WTC11 (cell line): ENCODE measurements around the gene EPHB3. TPM values are rescaled to one million over a fixed set of nuclear protein-coding genes. Genes with fewer than 3 reads are reported as not detected.

Experiments used
- ATAC-seq: fragments of 200-7000 bp; cut with Tn5 transposase; 2 replicates; pipeline ENCODE4 v1.10.0; 2021; ENCODE audit warnings: mild to moderate bottlenecking, moderate library complexity
- CTCF ChIA-PET: fragments of 300-600 bp; sonication (Branson Sonifier 250); formaldehyde crosslinking; loops from one replicate; lab custom pipeline; 2021; ENCODE audit warnings: antibody characterized with exemption; lab: Charles Lee
- POLR2A ChIA-PET: fragments of 350-600 bp; sonication (Branson Sonifier 250); formaldehyde crosslinking; loops from one replicate; lab custom pipeline; 2021; ENCODE audit warnings: antibody characterized with exemption; lab: Charles Lee
- DNase-seq: peaks from one replicate; pipeline ENCODE4 v3.0.0; 2021; ENCODE audit warnings: low spot score
- H3K27ac Mint-ChIP-seq: 2 replicates; pipeline ENCODE4 v1.8.0; 2021; ENCODE audit warnings: mixed read lengths
- H3K27me3 Mint-ChIP-seq: 2 replicates; pipeline ENCODE4 v1.8.0; 2021; ENCODE audit warnings: low read depth, mild to moderate bottlenecking, moderate library complexity, mixed read lengths
- H3K36me3 Mint-ChIP-seq: 2 replicates; pipeline ENCODE4 v1.8.0; 2021; ENCODE audit warnings: mixed read lengths
- H3K4me1 Mint-ChIP-seq: 2 replicates; pipeline ENCODE4 v1.8.0; 2022; ENCODE audit warnings: mixed read lengths
- H3K4me3 Mint-ChIP-seq: 2 replicates; pipeline ENCODE4 v1.8.0; 2021; ENCODE audit warnings: mild to moderate bottlenecking, moderate library complexity, mixed read lengths
- H3K9me3 Mint-ChIP-seq: 2 replicates; pipeline ENCODE4 v1.8.0; 2021; ENCODE audit warnings: mixed read lengths
- ATF1 ChIP-seq: sonication (generic); formaldehyde crosslinking; IDR thresholded peaks from 2 replicates; pipeline ENCODE4 v1.8.1; 2023; ENCODE audit warnings: mild to moderate bottlenecking, moderate library complexity, missing genetic modification reagents
- ETV6 ChIP-seq: sonication (generic); formaldehyde crosslinking; IDR thresholded peaks from 2 replicates; pipeline ENCODE4 v1.8.1; 2022; ENCODE audit warnings: mild to moderate bottlenecking, missing genetic modification reagents
- GABPB1 ChIP-seq: sonication (generic); formaldehyde crosslinking; IDR thresholded peaks from 2 replicates; pipeline ENCODE4 v1.8.1; 2023; ENCODE audit warnings: mild to moderate bottlenecking, missing genetic modification reagents
- NFATC4 ChIP-seq: fragments of 250-450 bp; sonication (Bioruptor Pico); IDR thresholded peaks from 2 replicates; pipeline ENCODE4 v1.9.0; 2021; ENCODE audit warnings: mild to moderate bottlenecking
- RELA ChIP-seq: sonication (generic); formaldehyde crosslinking; IDR thresholded peaks from 2 replicates; pipeline ENCODE4 v1.8.1; 2022; ENCODE audit warnings: missing genetic modification reagents, mild to moderate bottlenecking, borderline replicate concordance
- SMAD3 ChIP-seq: sonication (generic); formaldehyde crosslinking; IDR thresholded peaks from 2 replicates; pipeline ENCODE4 v1.8.0; 2022; ENCODE audit warnings: missing genetic modification reagents, mild to moderate bottlenecking, borderline replicate concordance
- ZNF121 ChIP-seq: sonication (generic); formaldehyde crosslinking; IDR thresholded peaks from 2 replicates; pipeline ENCODE4 v1.8.0; 2023; ENCODE audit warnings: missing genetic modification reagents
- ZNF232 ChIP-seq: sonication (generic); formaldehyde crosslinking; IDR thresholded peaks from 2 replicates; pipeline ENCODE4 v1.8.0; 2022; ENCODE audit warnings: mild to moderate bottlenecking, missing genetic modification reagents
- ZNF423 ChIP-seq: fragments of 250-450 bp; sonication (Bioruptor Pico); IDR thresholded peaks from 2 replicates; pipeline ENCODE4 v2.1.2; 2022; ENCODE audit warnings: mild to moderate bottlenecking, moderate library complexity
- total RNA-seq: library from RNA; stranded (reverse); gene quantifications from 3 replicates; pipeline ENCODE4 v1.2.3, GENCODE V29; 2021
- TF ChIP-seq, protein P1 (sequence below): sonication (generic); formaldehyde crosslinking; IDR thresholded peaks from 2 replicates; pipeline ENCODE4 v1.8.1; 2022; ENCODE audit warnings: mild to moderate bottlenecking, missing genetic modification reagents, moderate library complexity, borderline replicate concordance
- TF ChIP-seq, protein P2 (sequence below): fragments of 250-450 bp; sonication (Bioruptor Pico); IDR thresholded peaks from 2 replicates; pipeline ENCODE4 v1.8.0; 2021; ENCODE audit warnings: mild to moderate bottlenecking
- TF ChIP-seq, protein P3 (sequence below): fragments of 200-600 bp; IDR thresholded peaks from 2 replicates; pipeline ENCODE4 v1.8.0; 2022; ENCODE audit warnings: antibody characterized with exemption
- TF ChIP-seq, protein P4 (sequence below): sonication (generic); formaldehyde crosslinking; IDR thresholded peaks from 2 replicates; pipeline ENCODE4 v1.8.0; 2023; ENCODE audit warnings: missing genetic modification reagents
- TF ChIP-seq, protein P5 (sequence below): sonication (generic); formaldehyde crosslinking; IDR thresholded peaks from 2 replicates; pipeline ENCODE4 v1.8.1; 2022; ENCODE audit warnings: low read depth, mild to moderate bottlenecking, moderate library complexity, missing genetic modification reagents, borderline replicate concordance

The EPHB3 gene
- total RNA-seq, 1 experiment from 2014 or later, result 11.4 TPM

DNA sequence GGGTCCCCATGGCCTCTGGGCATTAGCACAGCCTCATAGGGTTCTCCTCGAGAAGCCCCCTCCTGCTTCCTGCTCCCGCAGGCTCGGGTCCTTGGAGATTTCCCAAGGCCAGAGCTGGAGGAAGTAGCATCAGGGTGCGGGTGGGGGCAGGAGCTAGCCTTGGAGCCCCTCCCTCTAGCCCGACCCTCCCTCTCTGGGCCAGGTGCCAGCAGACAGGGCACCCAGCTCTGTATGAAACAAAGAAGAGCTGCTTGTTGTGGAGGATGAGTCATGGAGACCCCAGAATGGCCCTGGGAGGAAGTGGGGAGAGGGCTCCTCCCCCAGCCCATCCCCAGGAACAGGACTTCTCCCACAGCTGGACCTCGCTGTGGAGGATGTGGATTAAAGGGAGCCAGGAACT, 29.2 kb downstream of the EPHB3 start (continued):
- TF ChIP-seq, protein P1, sequence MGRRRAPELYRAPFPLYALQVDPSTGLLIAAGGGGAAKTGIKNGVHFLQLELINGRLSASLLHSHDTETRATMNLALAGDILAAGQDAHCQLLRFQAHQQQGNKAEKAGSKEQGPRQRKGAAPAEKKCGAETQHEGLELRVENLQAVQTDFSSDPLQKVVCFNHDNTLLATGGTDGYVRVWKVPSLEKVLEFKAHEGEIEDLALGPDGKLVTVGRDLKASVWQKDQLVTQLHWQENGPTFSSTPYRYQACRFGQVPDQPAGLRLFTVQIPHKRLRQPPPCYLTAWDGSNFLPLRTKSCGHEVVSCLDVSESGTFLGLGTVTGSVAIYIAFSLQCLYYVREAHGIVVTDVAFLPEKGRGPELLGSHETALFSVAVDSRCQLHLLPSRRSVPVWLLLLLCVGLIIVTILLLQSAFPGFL (CRISPR knock-in tag), result no peak
- no peak for TF ChIP-seq NFATC4 (CRISPR knock-in tag)
- no peak for TF ChIP-seq ETV6 (CRISPR knock-in tag)
- TF ChIP-seq, protein P2, sequence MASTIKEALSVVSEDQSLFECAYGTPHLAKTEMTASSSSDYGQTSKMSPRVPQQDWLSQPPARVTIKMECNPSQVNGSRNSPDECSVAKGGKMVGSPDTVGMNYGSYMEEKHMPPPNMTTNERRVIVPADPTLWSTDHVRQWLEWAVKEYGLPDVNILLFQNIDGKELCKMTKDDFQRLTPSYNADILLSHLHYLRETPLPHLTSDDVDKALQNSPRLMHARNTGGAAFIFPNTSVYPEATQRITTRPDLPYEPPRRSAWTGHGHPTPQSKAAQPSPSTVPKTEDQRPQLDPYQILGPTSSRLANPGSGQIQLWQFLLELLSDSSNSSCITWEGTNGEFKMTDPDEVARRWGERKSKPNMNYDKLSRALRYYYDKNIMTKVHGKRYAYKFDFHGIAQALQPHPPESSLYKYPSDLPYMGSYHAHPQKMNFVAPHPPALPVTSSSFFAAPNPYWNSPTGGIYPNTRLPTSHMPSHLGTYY, result no peak
- TF ChIP-seq ZNF232 (CRISPR knock-in tag), result no peak
- TF ChIP-seq, protein P3, sequence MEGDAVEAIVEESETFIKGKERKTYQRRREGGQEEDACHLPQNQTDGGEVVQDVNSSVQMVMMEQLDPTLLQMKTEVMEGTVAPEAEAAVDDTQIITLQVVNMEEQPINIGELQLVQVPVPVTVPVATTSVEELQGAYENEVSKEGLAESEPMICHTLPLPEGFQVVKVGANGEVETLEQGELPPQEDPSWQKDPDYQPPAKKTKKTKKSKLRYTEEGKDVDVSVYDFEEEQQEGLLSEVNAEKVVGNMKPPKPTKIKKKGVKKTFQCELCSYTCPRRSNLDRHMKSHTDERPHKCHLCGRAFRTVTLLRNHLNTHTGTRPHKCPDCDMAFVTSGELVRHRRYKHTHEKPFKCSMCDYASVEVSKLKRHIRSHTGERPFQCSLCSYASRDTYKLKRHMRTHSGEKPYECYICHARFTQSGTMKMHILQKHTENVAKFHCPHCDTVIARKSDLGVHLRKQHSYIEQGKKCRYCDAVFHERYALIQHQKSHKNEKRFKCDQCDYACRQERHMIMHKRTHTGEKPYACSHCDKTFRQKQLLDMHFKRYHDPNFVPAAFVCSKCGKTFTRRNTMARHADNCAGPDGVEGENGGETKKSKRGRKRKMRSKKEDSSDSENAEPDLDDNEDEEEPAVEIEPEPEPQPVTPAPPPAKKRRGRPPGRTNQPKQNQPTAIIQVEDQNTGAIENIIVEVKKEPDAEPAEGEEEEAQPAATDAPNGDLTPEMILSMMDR, result no peak
- TF ChIP-seq GABPB1 (CRISPR knock-in tag), result no peak
- TF ChIP-seq RELA (CRISPR knock-in tag), result no peak

DNA sequence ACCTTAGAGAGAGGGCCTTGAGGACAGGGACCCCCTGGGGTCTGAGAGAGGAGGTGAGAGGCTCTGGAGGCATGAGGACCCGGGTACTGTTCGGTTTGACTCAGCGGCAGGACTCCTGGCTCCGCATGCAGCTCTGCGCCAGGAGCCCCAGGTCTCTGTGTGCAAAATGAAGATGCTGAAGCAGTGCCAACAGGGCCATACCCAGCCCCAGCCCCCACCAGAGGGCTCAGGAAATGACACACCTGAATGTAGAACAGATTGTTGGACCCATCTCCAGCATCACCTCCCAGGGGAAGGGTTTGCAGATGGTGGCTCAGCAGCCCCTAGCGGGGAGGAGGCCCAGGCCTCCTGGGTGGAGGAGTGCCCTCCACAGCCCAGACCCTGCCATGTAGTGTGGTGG, 30.2 kb downstream of the EPHB3 start:
- no peak overlapping the region for H3K4me3 Mint-ChIP-seq
- POLR2A ChIA-PET, result interaction anchor here (0.8 to 1.1 kb wide), 2 partner anchors 9 to 11 kb away, joined by 3 to 7 read pairs; no protein-coding TSS in a partner anchor
- no peaks in the 10 kb centered on the region for H3K9me3 Mint-ChIP-seq
- H3K27me3 Mint-ChIP-seq, result peaks cover 33% of the 10 kb centered on the region
- H3K27ac Mint-ChIP-seq, result no peak overlapping the region
- no peaks in the 10 kb centered on the region for H3K36me3 Mint-ChIP-seq
- CTCF ChIA-PET, result interaction anchor here (0.7 to 2.4 kb wide), 8 partner anchors 8 to 157 kb away, joined by 3 to 20 read pairs (median 4); partner anchors contain the start of gene EPHB3
- DNase-seq (no peak), ATAC-seq (no peak)
- peaks cover 54% of the 10 kb centered on the region for H3K4me1 Mint-ChIP-seq
- TF ChIP-seq ZNF423 (CRISPR knock-in tag) (no peak), ZNF121 (no peak), ATF1 (CRISPR knock-in tag) (no peak), SMAD3 (CRISPR knock-in tag) (no peak)
- TF ChIP-seq, protein P3, result no peak
- TF ChIP-seq, protein P4, sequence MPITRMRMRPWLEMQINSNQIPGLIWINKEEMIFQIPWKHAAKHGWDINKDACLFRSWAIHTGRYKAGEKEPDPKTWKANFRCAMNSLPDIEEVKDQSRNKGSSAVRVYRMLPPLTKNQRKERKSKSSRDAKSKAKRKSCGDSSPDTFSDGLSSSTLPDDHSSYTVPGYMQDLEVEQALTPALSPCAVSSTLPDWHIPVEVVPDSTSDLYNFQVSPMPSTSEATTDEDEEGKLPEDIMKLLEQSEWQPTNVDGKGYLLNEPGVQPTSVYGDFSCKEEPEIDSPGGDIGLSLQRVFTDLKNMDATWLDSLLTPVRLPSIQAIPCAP (CRISPR knock-in tag), result no peak
- TF ChIP-seq, protein P5, sequence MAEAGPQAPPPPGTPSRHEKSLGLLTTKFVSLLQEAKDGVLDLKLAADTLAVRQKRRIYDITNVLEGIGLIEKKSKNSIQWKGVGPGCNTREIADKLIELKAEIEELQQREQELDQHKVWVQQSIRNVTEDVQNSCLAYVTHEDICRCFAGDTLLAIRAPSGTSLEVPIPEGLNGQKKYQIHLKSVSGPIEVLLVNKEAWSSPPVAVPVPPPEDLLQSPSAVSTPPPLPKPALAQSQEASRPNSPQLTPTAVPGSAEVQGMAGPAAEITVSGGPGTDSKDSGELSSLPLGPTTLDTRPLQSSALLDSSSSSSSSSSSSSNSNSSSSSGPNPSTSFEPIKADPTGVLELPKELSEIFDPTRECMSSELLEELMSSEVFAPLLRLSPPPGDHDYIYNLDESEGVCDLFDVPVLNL (CRISPR knock-in tag), result no peak
